GM21619 (cell line): ENCODE results near the gene SLC12A9.
A peak's percentile ranks its signal among the peaks of the same experiment; 100 is the strongest.
"Not testable (repeated sequence)": the region's sequence is repeated elsewhere in the genome, so short reads cannot be mapped to it uniquely, and the experiment has no call there.

Experiments
- ATAC-seq: cut with Tn5 transposase; IDR thresholded peaks from one replicate; pipeline ENCODE4 v1.9.1; 2021; ENCODE audit not compliant: unreplicated experiment

Gene SLC12A9

DNA sequence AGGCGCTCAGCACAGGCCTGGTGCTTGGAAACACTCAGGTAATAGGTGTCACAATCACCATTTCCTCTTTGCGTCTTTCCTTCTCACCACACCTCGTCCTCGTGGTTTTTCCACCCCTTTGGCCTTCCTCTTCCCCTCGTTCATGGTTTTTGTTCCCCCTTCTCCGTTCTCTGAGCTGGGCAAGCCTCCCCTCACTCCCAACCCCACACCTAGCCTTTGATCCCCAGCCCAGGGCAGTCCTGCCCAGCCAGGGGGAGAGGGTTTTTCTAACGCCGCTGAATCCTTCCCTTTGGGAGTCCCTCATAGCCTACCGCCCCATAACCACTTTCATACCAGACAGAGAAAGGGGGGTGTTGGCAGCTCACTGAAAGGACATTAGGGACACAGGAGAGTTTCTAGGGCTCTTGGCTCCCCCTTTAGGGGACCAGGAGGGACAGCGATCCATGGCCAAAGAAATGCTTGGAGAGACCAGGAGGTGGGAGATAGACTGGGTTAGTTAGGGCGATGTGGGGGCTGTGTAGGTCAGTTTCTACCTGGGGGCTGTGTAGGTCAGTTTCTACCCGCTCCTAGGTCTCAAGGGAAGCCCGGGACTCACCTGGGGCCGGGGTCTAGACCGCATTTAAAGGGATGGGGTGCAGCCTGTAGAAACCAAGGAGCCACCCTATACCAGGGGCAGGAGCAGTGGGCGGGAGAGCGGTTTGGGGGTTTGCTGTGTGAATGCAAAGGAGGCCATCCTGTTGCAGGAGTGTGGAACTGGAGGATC lies 26.6 kb upstream of the SLC12A9 start:
- ATAC-seq = no peak

DNA sequence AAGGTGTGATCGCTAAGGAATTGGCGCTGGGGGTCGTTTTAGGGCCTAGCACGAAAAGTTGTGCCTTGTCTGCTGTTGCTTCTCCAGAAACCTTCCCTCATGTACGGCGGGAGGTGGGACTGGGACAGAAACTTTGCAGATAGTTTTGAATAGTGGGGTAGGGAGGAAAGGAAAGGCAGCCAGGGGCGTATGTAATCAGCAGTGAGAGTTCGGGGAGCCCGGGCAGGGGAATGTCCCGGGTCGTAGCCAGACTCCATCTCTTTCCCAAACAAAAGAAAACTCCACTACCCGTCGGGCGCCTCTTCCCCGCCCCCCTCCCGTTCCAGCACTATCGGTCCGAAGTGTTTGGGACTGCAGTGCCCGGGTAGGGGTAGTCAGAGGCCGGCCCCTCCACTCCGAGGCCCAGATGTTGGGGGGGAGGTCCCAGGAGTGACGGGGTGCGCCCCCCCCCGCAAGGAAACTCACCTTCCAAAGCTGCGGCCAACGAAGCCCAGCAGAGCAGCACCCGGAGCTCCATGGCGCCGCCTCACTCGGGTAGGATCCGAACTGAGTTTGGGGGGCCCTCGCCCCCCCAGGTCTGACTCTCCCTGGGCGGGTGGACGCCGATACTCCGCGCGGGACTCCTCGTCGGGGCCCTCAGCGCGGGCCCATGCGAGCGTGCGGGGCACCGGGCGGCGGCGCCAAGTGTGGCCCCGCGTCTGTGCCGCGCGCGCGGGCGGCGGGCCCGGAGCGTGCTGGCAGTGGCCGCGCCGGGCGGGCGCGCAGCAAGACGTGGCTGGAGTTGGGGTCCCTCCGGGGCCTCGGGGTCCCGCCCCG lies 25.8 kb upstream of the SLC12A9 start:
- ATAC-seq = no peak

DNA sequence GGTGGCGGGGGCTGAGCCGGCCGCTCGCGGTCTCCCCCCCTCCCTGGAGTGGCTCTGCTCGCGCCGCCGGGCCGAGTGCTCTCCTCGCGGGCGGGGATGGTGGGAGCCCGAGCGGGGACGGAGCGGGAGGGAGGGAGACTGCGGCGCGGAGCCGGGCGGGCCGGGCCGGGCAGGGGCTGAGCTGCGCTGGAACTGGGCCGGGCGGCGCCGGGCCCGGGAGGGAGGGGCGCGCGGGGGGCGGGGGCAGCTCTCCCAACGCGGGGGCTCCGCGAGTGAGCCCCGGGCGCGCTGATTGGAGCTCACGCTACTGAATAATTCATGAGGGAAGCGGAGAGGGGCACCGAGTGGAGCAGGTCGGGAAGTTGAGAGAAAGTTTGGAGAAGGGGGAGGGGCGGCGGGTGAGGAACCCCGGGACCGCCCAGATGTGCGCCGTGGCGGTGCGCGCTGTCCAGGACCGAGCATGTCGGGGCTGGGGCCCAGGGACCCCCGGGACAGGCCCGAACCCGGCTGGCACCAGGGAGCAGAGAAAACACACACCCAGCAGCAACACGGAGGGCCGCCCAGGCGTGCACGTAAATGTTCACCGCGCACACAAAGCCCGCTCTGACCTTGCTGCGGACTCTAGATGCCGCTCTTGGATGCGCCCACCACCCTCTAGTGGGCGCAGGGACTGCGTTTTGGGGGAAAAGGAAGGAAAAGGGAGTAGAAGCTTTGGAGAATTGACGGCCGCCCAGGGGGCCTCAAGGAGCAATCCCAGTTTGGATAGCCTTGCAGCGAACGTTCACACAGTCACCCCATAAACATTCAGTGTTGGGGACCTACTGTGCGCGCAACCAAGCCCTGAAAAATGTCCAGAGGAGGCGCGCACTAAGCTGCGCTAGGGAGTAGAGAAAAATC lies 24.9 kb upstream of the SLC12A9 start, which contains the start of gene EPHB4:
EPHB4 (minus strand) TSS at position 194 of the 897 bp plus-strand sequence. CDS start 493 bp downstream, outside the sequence.
- ATAC-seq = no peak

DNA sequence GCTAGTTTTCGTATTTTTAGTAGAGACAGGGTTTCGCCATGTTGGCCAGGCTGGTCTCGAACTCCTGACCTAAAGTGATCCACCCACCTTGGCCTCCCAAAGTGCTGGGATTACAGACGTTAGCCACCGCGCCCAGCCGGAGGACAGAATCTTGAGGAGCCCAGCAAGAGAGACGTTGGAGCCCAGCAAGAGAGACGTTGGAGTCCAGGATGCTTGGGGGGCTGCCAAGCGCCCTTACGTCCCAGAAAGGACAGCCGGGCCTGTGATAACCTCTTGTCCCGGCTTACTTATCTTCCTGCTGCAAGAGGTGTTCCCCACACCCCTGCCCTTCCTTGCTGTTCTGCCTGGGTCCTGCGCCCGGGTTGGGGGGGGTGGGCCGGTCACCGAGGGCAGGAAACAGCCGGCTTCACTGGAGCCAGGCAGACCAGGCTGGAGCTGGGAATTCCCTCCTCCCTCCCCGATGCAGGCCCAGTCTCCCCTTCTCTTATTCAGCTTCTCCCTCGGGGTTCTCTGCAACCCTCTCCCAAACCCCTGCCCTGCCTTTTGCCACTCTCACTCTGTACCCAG lies 23.3 kb upstream of the SLC12A9 start:
- no peak for ATAC-seq

DNA sequence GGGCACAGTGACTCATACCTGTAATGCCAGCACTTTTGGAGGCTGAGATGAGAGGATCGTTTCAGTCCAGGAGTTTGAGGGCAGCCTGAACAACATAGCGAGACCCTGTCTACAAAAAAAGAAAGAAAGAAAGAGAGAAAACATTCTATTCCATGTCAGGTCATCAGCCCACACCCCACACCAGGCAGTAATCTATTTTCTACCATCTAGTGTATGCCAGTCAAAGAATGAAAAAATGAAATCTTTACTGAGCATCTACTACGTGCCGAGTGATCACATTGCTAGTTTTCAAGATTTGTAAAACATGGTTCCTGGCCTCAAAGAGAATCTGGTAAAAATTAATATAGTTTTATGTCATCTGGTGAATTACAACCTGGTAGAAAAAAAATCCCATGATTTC lies 22.1 kb upstream of the SLC12A9 start:
- ATAC-seq = no peak

DNA sequence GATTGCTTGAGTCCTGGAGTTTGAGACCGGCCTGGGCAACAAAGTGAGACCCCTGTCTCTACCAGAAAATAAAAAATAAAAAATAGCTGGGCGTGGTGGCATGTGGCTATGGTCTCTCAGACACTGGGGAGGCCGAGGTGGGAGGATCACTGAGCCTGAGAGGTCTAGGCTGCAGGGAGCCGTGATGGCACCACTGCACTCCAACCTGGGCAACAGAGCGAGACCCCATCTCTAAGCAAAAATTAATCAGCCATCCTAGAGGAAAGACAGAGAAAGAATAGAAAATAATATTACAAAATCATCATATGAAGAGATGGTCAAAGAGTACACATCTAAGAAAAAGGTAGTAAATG lies 20.3 kb upstream of the SLC12A9 start:
- ATAC-seq = no peak

DNA sequence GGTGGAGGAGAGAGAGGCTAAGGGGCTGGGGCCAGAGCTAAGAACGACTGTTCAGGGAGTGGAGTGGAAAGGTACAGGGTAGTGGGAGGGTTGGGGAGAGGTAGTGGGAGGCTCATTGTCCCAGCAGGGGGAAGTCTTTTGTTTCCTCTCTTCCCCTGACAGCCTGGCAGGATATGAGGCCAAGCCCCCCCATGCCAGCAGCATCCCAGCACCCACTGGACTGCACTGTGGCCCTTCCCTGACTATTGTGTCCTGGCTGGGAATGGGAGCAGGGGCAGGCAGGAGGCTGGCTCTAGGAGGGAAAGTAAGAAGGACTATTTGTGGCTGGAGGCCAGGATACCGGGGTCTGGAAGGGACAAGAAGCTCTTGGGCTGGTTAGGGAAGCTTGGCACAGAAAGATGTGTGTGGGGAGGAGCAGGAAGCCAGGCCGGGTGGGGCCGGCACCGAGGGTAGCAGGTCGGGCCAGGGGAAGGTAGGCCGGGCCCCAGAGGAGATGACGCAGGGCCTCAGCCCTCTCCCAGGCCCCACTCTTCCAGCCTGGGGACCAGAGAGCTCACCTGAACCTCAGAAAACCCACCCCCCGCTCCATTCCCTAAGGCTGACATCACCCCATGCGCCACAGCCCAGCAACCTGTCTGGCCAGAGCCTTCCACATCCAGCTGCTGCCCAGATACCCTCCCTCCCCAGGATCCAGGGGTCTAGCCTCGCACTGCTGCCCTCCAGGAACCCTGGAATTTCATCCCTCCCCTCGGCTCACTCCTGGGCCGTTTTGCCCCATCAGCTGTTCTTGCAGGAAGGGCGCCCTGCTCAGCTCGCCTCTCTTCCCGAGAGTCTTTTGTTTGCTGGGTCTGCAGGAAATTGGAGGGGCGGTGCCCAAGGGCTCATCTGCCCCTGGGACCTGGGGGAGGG lies 16.4 kb upstream of the SLC12A9 start:
- ATAC-seq = no peak

DNA sequence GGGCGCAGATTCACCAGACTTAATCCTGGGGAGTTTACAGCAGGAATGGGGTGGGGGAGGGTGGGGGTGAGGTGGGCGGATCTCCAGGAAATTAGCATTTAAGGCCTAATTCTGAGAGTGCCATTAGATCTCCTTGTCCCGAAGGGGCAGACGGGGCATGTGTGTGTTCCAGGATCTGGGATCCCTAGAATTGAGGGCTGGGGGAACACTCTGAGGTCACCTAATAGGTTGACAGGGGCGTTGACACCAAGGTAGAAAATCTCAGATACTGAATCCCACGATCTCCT lies 15.8 kb upstream of the SLC12A9 start:
- no peak for ATAC-seq

DNA sequence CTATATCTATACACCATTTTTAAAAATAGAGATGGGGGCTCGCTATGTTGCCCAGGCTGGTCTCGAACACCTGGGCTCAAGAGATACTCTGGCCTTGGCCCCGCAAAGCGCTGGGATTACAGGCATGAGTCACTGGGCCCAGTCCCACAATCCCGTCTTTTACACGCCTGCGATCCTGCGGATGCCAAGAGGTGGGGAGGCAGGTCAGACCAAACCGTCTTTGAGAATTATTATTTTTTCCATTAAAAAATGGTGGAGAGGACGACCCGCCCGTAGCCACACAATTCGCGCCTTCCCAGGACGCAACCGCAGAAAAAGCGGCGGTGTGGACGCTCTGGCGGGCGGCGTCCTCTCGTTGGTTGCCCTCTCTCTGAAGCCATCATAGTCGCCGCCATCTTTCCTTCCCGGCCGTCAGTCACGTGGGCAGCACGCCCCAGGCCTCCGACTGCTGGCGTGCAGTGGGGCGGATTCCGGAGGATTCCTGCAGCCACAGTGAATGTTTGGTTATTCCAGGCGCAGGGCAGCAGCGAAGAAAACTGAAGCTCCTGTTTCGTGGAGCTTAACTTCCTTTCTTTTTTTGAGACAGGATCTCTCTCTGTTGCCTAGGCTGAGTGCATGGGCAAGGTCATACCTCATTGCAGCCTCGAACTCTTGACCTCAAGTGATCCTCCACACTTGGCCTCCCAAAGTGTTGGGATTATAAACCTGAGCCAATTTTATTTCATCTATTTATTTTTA lies 15.2 kb upstream of the SLC12A9 start:
- ATAC-seq = peak; percentile 87

DNA sequence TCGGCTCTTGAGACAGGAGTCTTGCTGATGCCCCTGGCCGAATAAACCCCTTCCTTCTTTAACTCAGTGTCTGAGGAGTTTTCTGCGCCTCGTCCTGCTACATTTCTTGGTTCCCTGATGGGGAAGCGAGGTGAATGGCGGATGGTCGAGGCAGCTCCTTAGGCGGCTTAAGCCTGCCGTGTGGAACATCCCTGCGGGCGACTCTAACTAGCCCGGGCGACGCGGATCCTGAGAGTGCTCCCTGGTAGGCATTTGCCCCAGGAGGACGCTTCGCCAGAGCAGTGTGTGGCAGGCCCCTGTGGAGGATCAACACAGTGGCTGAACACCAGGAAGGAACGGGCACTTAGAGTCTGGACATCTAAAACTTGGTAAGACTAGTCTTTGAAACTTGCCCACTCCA lies 13.2 kb upstream of the SLC12A9 start:
- no peak for ATAC-seq

DNA sequence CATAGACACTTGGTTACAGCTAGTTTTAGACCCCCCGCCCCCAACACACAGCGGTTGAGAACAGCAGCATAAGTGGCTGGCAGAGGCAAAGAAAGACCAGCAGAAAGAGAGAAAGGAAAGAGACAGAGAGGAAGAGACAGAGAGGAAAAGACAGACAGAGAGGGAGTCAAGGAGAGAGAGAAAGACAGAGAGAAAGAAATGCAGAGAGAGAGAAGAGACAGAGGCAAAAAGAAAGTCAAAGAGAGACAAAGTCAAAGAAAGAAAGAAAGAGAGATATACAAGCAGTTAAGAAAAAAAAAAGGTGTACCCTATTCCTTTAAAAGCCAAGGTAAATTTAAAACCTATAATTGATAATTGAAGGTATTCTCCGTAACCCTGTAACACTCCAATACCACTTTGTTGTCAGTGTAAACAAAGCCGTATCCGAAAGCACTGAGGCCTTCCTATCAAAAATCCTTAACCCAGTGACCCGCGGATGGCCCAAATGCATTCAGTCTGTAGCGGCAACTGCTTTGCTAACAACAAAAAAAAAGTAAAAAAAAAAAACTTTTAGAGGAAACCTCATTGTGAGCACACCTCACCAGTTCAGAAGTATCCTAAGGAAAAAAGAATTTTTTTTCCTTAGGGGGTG lies 11.9 kb upstream of the SLC12A9 start:
- ATAC-seq = no peak

DNA sequence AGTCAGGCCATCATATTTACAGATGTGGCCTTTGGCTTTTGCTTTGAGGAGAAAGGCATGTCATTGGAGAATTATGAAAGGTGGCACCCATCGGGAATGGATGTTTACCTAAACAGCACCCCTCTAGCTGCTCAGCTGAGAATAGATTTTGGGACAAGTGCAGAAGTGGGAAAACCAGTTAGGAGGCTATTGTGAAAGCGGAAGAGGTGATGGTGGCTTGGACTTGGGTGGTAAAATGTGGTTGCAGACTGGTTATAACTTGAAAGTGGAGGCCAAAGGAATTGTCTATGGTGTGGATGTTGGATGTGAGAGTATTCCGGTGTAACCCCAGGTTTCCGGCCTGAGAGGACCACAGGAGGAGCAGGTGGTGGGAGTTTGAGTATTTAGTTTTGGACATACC lies 5.2 kb upstream of the SLC12A9 start:
- ATAC-seq = no peak

DNA sequence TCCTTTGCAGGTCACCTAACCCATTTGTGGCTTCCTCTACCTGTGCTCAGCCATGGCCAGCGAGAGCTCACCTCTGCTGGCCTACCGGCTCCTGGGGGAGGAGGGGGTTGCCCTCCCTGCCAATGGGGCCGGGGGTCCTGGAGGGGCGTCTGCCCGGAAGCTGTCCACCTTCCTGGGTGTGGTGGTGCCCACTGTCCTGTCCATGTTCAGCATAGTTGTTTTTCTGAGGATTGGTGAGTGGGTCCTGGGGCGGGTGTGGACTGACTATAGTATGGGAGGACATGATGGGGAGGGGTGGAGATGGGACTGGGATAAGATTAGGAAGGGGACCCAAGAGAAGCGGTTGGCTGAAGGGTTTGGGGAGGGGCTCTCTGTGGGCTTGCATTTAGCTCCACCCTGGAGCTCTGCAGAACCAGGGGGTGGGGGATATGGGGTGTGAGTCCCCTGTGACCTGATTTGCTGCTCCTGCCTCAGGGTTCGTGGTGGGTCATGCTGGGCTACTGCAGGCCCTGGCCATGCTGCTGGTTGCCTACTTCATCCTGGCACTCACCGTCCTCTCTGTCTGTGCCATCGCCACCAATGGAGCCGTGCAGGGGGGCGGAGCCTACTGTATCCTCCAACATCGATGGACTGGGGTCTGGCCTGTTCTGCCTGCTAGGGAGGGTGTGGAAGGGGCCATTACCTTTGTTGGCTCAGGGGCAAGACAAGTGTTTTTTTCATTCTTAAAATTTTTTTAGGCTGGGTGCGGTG lies 1.8 kb downstream of the SLC12A9 start:
- no peak for ATAC-seq

DNA sequence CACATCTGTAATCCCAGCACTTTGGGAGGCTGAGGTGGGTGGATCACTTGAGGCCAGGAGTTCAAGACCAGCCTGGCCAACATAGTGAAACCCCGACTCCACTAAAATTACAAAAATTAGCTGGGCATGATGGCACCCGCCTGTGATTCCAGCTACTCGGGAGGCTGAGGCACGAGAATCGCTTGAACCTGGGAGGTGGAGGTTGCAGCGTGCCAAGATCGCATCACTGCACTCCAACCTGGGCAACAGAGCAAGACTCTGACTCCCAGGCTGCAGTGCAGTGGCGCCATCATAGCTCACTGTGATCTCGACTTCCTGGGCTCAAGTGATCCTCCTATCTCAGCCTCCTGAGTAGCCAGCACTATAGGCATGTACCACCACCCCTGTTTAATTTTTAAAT lies 2.4 kb downstream of the SLC12A9 start:
- ATAC-seq = not testable (repeated sequence)

DNA sequence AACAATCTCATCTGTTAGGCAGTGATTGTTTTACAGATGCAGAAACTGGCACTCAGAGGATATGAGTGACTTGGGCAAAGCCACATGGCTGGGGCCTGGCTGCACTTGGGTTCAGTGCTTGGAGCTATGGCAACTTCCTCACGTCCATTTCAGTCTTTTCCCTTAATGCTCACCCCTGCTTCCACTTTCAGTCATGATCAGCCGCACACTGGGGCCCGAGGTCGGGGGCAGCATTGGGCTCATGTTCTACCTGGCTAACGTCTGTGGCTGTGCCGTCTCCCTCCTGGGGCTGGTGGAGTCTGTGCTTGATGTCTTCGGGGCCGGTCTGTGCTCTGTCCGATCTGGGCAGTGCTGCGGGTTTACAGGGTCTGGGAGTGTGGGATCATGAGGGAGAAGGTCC lies 3.0 kb downstream of the SLC12A9 start:
- ATAC-seq = no peak

DNA sequence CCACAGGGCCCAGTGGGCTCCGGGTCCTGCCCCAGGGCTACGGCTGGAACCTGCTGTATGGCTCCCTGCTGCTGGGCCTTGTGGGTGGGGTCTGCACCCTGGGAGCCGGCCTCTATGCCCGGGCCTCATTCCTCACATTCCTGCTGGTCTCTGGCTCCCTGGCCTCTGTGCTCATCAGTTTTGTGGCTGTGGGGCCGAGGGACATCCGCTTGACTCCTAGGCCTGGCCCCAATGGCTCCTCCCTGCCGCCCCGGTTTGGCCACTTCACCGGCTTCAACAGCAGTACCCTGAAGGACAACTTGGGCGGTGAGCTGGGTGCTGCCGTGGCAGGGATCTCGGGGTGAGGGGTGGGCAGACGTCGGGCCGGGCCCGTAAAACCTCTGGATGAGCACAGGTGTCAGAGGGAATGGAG lies 4.4 kb downstream of the SLC12A9 start:
- ATAC-seq = no peak

DNA sequence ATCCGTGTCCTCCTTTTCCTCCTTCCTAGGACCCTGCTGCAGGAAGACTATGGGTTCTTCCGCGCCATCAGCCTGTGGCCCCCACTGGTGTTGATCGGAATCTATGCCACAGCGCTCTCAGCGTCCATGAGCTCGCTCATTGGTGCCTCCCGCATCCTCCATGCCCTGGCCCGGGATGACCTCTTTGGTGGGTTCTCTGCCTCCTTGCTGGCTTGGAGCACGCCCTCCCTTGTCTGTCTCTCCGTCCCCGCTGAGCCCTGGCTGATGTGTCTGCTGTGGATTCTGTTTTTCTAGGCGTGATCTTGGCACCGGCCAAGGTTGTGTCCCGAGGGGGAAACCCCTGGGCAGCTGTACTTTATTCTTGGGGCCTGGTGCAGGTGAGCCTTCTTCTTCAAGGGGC lies 7.3 kb downstream of the SLC12A9 start:
- ATAC-seq = no peak
